IMR-90 (cell line): Measurements from ENCODE around the gene C4orf33. TPM values are rescaled to one million over a fixed set of nuclear protein-coding genes. Genes with fewer than 3 reads are reported as not detected.

Experiments used
- ATAC-seq: fragments of 200-7000 bp; cut with Tn5 transposase; 2 replicates; pipeline ENCODE4 v1.9.1; 2020; ENCODE audit warnings: low read depth, mild to moderate bottlenecking, moderate library complexity
- BruUV-seq: library from RNA; stranded (reverse); fragments of 400-500 nt; replicated peaks from 2 replicates; lab custom pipeline; 2021; lab: Mats Ljungman, UMichigan
- CTCF ChIA-PET: fragments of 300-600 bp; formaldehyde crosslinking; extraction: SDS; loops from one replicate; lab custom pipeline; 2021; ENCODE audit warnings: antibody characterized with exemption; lab: Yijun Ruan, JAX
- POLR2A ChIA-PET: fragments of 300-600 bp; sonication (Branson Sonifier 250); formaldehyde crosslinking; loops from one replicate; lab custom pipeline; 2022; ENCODE audit warnings: antibody characterized with exemption; ENCODE audit not compliant: unreplicated experiment; lab: Charles Lee
- DNase-seq: peaks from one replicate; pipeline ENCODE4 v3.0.0; 2013
- H2AFZ ChIP-seq: replicated peaks from 2 replicates; pipeline ENCODE3; 2013; ENCODE audit warnings: low read length, mild to moderate bottlenecking; ENCODE audit not compliant: poor library complexity
- H2AK5ac ChIP-seq: 2 replicates; pipeline ENCODE4 v1.6.1; 2013; ENCODE audit warnings: low read depth, low read length, inconsistent platforms
- H2AK9ac ChIP-seq: replicated peaks from 2 replicates; pipeline ENCODE3; 2013; ENCODE audit warnings: mild to moderate bottlenecking, low read depth, low read length, moderate library complexity; ENCODE audit not compliant: poor library complexity
- H2BK120ac ChIP-seq: 2 replicates; pipeline ENCODE4 v1.6.1; 2013; ENCODE audit warnings: low read depth, low read length, inconsistent platforms
- H2BK15ac ChIP-seq: 3 replicates; pipeline ENCODE4 v1.6.1; 2013; ENCODE audit warnings: low read depth, low read length, inconsistent platforms
- H2BK20ac ChIP-seq: 2 replicates; pipeline ENCODE4 v1.6.1; 2013; ENCODE audit warnings: low read depth, mild to moderate bottlenecking, inconsistent platforms, low read length, moderate library complexity
- H2BK5ac ChIP-seq: 2 replicates; pipeline ENCODE4 v1.6.1; 2013; ENCODE audit warnings: mild to moderate bottlenecking, low read depth, low read length, inconsistent platforms; ENCODE audit not compliant: poor library complexity, severe bottlenecking
- H3K14ac ChIP-seq: replicated peaks from 2 replicates; pipeline ENCODE4 v1.6.1; 2013; ENCODE audit warnings: low read depth, low read length, inconsistent platforms
- H3K18ac ChIP-seq: 2 replicates; pipeline ENCODE4 v1.6.1; 2013; ENCODE audit warnings: low read depth, low read length, control low read depth
- H3K23ac ChIP-seq: 2 replicates; pipeline ENCODE4 v1.6.1; 2013; ENCODE audit warnings: low read depth, low read length, inconsistent platforms
- H3K27ac ChIP-seq: 2 replicates; pipeline ENCODE4 v1.5.1; 2013; ENCODE audit warnings: mild to moderate bottlenecking, control low read depth, low read length; ENCODE audit not compliant: insufficient read depth
- H3K27me3 ChIP-seq: 2 replicates; pipeline ENCODE4 v1.6.1; 2013; ENCODE audit warnings: low read length; ENCODE audit not compliant: control insufficient read depth, insufficient read depth
- H3K36me3 ChIP-seq: 2 replicates; pipeline ENCODE4 v1.6.1; 2013; ENCODE audit warnings: low read length, mixed read lengths; ENCODE audit not compliant: control insufficient read depth, insufficient read depth
- H3K4ac ChIP-seq: 2 replicates; pipeline ENCODE4 v1.6.1; 2013; ENCODE audit warnings: low read depth, low read length, inconsistent platforms
- H3K4me1 ChIP-seq: 2 replicates; pipeline ENCODE4 v1.6.1; 2013; ENCODE audit warnings: low read length, mixed read lengths; ENCODE audit not compliant: control insufficient read depth, insufficient read depth
- H3K4me2 ChIP-seq: 2 replicates; pipeline ENCODE4 v1.6.1; 2013; ENCODE audit warnings: low read depth, mild to moderate bottlenecking, control low read depth, low read length, moderate library complexity
- H3K4me3 ChIP-seq: 2 replicates; pipeline ENCODE4 v1.5.1; 2013; ENCODE audit warnings: low read depth, mild to moderate bottlenecking, control low read depth, low read length, moderate library complexity; ENCODE audit not compliant: insufficient read depth
- H3K56ac ChIP-seq: 2 replicates; pipeline ENCODE4 v1.6.1; 2013; ENCODE audit warnings: low read length, inconsistent platforms; ENCODE audit not compliant: insufficient read depth; ENCODE audit errors: extremely low read depth
- H3K79me1 ChIP-seq, 2 experiments: 2 replicates each; pipeline ENCODE4 v1.6.1; 2013; ENCODE audit warnings: low read length in 2 of 2, inconsistent platforms in 1 of 2, low read depth in 1 of 2
- H3K9ac ChIP-seq: 2 replicates; pipeline ENCODE4 v1.6.1; 2013; ENCODE audit warnings: low read depth, low read length, control low read depth
- H3K9me1 ChIP-seq: 2 replicates; pipeline ENCODE4 v1.6.1; 2013; ENCODE audit warnings: low read length, inconsistent platforms; ENCODE audit not compliant: insufficient read depth
- H3K9me3 ChIP-seq: 2 replicates; pipeline ENCODE4 v1.6.1; 2013; ENCODE audit warnings: low read length; ENCODE audit not compliant: control insufficient read depth, insufficient read depth
- H4K20me1 ChIP-seq: 2 replicates; pipeline ENCODE4 v1.6.1; 2013; ENCODE audit warnings: low read length, inconsistent platforms; ENCODE audit not compliant: insufficient read depth
- H4K5ac ChIP-seq: 2 replicates; pipeline ENCODE4 v1.6.1; 2013; ENCODE audit warnings: mild to moderate bottlenecking, low read depth, low read length, control low read depth
- H4K8ac ChIP-seq, 2 experiments: 2 replicates each; pipeline ENCODE4 v1.6.1; 2013; ENCODE audit warnings: low read depth in 2 of 2, low read length in 2 of 2, control low read depth in 1 of 2, inconsistent platforms in 1 of 2
- H4K91ac ChIP-seq: 2 replicates; pipeline ENCODE4 v1.6.1; 2013; ENCODE audit warnings: low read depth, low read length, inconsistent platforms; ENCODE audit not compliant: insufficient read depth
- BHLHE40 ChIP-seq: fragments of 150-350 bp; IDR thresholded peaks from 2 replicates; pipeline ENCODE4 v1.6.1; 2016; ENCODE audit warnings: mild to moderate bottlenecking, low read depth, low read length
- CEBPB ChIP-seq: IDR thresholded peaks from 2 replicates; pipeline ENCODE4 v1.6.1; 2012; ENCODE audit warnings: low read depth, low read length, improper control_type of control experiment
- CHD1 ChIP-seq: IDR thresholded peaks from 2 replicates; pipeline ENCODE4 v1.6.1; 2012; ENCODE audit warnings: low read depth, low read length, improper control_type of control experiment
- FOS ChIP-seq: fragments of 150-350 bp; IDR thresholded peaks from 2 replicates; pipeline ENCODE4 v1.6.1; 2016; ENCODE audit warnings: low read depth, low read length
- MAFK ChIP-seq: IDR thresholded peaks from 2 replicates; pipeline ENCODE4 v1.6.1; 2012; ENCODE audit warnings: low read depth, low read length, improper control_type of control experiment
- MAZ ChIP-seq: IDR thresholded peaks from 2 replicates; pipeline ENCODE4 v1.6.1; 2012; ENCODE audit warnings: low read depth, mild to moderate bottlenecking, low read length, improper control_type of control experiment, moderate library complexity, borderline replicate concordance
- MXI1 ChIP-seq: IDR thresholded peaks from 2 replicates; pipeline ENCODE4 v1.6.1; 2012; ENCODE audit warnings: low read depth, mild to moderate bottlenecking, low read length, moderate library complexity, borderline replicate concordance
- NFE2L2 ChIP-seq: fragments of 150-350 bp; IDR thresholded peaks from 2 replicates; pipeline ENCODE4 v1.6.1; 2016; ENCODE audit warnings: low read depth, mild to moderate bottlenecking, low read length
- POLR2A ChIP-seq: IDR thresholded peaks from 2 replicates; pipeline ENCODE4 v1.6.1; 2012; ENCODE audit warnings: mild to moderate bottlenecking, low read depth, low read length
- RAD21 ChIP-seq: IDR thresholded peaks from 2 replicates; pipeline ENCODE4 v1.6.1; 2012; ENCODE audit warnings: low read length, improper control_type of control experiment
- RCOR1 ChIP-seq: IDR thresholded peaks from 2 replicates; pipeline ENCODE4 v1.6.1; 2012; ENCODE audit warnings: mild to moderate bottlenecking, low read length, improper control_type of control experiment; ENCODE audit not compliant: insufficient replicate concordance
- RFX5 ChIP-seq: IDR thresholded peaks from 2 replicates; pipeline ENCODE4 v1.8.0; 2012; ENCODE audit warnings: low read depth, mild to moderate bottlenecking, low read length, moderate library complexity
- SMC3 ChIP-seq: fragments of 150-350 bp; IDR thresholded peaks from 2 replicates; pipeline ENCODE4 v1.6.1; 2016; ENCODE audit warnings: low read depth, mild to moderate bottlenecking, antibody characterized with exemption, low read length, moderate library complexity
- WGBS, 2 experiments: methylation state at CpG; one replicate each; pipeline versions ENCODE4 v1.1.5 to v1.1.7; 2013; ENCODE audit warnings: missing lambda C conversion rate in 2 of 2; ENCODE audit not compliant: insufficient read length in 1 of 2; ENCODE audit errors: extremely low coverage in 2 of 2; 5-methylcytosine and 5-hydroxymethylcytosine counted together
- dilution Hi-C: fragments of 300-500 bp; cut with HindIII; formaldehyde crosslinking; loops from one replicate; pipeline ENCODE4 v1.14.3; 2018; ENCODE audit warnings: low sequenced_read_pairs; ENCODE audit not compliant: unreplicated experiment
- in situ Hi-C: fragments of 300-500 bp; cut with MboI; formaldehyde crosslinking; loops from 3 replicates; pipeline ENCODE4 v1.14.3; 2019; ENCODE audit warnings: low sequenced_read_pairs, inconsistent platforms, mixed read lengths
- intact Hi-C: fragments of 100-400 bp; cut with micrococcal nuclease; formaldehyde crosslinking; loops from 2 replicates; pipeline ENCODE4 v1.10.0; 2022
- polyA plus RNA-seq, 3 experiments: library from polyadenylated mRNA; depleted of rRNA; stranded (reverse); fragments of >200 nt; gene quantifications; 2 replicates each; pipeline ENCODE4 v1.2.3, GENCODE V29; 2012; ENCODE audit warnings: low replicate concordance in 1 of 3
- total RNA-seq: library from RNA; depleted of rRNA; stranded (reverse); fragments of >200 nt; gene quantifications from 2 replicates; pipeline ENCODE4 v1.2.3, GENCODE V29; 2012
- TF ChIP-seq, protein P1 (sequence below): conservative IDR thresholded peaks from 2 replicates; pipeline ENCODE4 v1.5.1; 2012; ENCODE audit warnings: mild to moderate bottlenecking, low read depth, low read length, improper control_type of control experiment
- TF ChIP-seq, protein P2 (sequence below): fragments of 150-350 bp; IDR thresholded peaks from 2 replicates; pipeline ENCODE4 v1.6.1; 2017; ENCODE audit warnings: mild to moderate bottlenecking, antibody characterized with exemption, low read length, low read depth
- TF ChIP-seq, protein P3 (sequence below): fragments of 150-350 bp; IDR thresholded peaks from 2 replicates; pipeline ENCODE4 v1.6.1; 2016; ENCODE audit warnings: low read depth, mild to moderate bottlenecking, low read length, moderate library complexity, borderline replicate concordance

The C4orf33 gene
- total and polyA plus RNA-seq, 2 of the 4 experiments (the other 2 are of a cell fraction) = 4.7 to 5.3 TPM

DNA sequence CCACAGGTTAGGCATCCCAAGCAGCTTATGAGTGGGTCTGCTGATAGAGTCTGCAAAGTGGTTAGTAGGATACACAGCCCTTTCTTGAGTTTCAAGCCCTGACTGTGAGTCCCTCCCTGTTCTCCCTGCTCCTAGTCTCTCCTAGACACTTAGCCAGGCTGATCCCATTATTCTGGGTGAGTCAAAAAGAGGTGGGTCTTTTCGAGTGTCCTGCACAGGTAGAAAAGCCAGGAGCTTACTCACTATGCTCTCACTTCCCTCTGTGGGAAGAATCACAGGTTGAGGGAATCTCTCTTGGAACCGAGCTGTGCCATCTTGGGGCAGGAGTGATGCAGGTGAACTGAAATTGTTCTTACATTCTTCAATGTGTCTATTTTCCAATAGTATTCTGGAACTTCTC is 32.3 kb upstream of the C4orf33 start:
- Histone ChIP-seq H3K56ac (no peak overlapping the region), H3K36me3 (peaks cover 5% of the 10 kb centered on the region), H2BK15ac (no peak overlapping the region), H4K20me1 (no peaks in the 10 kb centered on the region), H3K4me2 (no peak overlapping the region), H2BK5ac (no peak overlapping the region), H3K79me1 (peaks cover 4 to 6% of the 10 kb centered on the region in 2 experiments; a peak in 3 of 4 replicates), H3K9ac (no peak overlapping the region), H3K27ac (no peak overlapping the region), H3K4me3 (no peak overlapping the region), H3K14ac (no peak overlapping the region), H3K4ac (no peak overlapping the region), H4K91ac (no peak overlapping the region), H3K9me3 (peaks cover 24% of the 10 kb centered on the region), H3K23ac (no peak overlapping the region), H3K4me1 (no peaks in the 10 kb centered on the region), H2AFZ (no peak overlapping the region), H2AK9ac (no peak overlapping the region), H3K9me1 (no peaks in the 10 kb centered on the region), H2AK5ac (no peak overlapping the region), H4K5ac (no peak overlapping the region), H3K18ac (no peak overlapping the region), H3K27me3 (no peaks in the 10 kb centered on the region), H4K8ac (no peak overlapping the region), H2BK120ac (no peak overlapping the region), H2BK20ac (no peak overlapping the region)
- TF ChIP-seq CHD1 (no peak), POLR2A (no peak), CEBPB (no peak), NFE2L2 (no peak), SMC3 (no peak), RAD21 (no peak), RFX5 (no peak), MAFK (no peak), MXI1 (no peak), RCOR1 (no peak), BHLHE40 (no peak), FOS (no peak), MAZ (no peak)
- TF ChIP-seq, protein P1, sequence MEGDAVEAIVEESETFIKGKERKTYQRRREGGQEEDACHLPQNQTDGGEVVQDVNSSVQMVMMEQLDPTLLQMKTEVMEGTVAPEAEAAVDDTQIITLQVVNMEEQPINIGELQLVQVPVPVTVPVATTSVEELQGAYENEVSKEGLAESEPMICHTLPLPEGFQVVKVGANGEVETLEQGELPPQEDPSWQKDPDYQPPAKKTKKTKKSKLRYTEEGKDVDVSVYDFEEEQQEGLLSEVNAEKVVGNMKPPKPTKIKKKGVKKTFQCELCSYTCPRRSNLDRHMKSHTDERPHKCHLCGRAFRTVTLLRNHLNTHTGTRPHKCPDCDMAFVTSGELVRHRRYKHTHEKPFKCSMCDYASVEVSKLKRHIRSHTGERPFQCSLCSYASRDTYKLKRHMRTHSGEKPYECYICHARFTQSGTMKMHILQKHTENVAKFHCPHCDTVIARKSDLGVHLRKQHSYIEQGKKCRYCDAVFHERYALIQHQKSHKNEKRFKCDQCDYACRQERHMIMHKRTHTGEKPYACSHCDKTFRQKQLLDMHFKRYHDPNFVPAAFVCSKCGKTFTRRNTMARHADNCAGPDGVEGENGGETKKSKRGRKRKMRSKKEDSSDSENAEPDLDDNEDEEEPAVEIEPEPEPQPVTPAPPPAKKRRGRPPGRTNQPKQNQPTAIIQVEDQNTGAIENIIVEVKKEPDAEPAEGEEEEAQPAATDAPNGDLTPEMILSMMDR = no peak
- TF ChIP-seq, protein P2, sequence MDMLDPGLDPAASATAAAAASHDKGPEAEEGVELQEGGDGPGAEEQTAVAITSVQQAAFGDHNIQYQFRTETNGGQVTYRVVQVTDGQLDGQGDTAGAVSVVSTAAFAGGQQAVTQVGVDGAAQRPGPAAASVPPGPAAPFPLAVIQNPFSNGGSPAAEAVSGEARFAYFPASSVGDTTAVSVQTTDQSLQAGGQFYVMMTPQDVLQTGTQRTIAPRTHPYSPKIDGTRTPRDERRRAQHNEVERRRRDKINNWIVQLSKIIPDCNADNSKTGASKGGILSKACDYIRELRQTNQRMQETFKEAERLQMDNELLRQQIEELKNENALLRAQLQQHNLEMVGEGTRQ = no peak
- TF ChIP-seq, protein P3, sequence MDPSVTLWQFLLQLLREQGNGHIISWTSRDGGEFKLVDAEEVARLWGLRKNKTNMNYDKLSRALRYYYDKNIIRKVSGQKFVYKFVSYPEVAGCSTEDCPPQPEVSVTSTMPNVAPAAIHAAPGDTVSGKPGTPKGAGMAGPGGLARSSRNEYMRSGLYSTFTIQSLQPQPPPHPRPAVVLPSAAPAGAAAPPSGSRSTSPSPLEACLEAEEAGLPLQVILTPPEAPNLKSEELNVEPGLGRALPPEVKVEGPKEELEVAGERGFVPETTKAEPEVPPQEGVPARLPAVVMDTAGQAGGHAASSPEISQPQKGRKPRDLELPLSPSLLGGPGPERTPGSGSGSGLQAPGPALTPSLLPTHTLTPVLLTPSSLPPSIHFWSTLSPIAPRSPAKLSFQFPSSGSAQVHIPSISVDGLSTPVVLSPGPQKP = no peak
- BruUV-seq = no TSS peak
- in situ Hi-C loops = no loop called here
- ChIA-PET POLR2A (no interaction called here), CTCF (no interaction called here)
- ATAC-seq = no peak
- dilution Hi-C loops = no loop called here
- no peak for DNase-seq
- no CpG with 5 or more reads among the region's 2 CpGs for WGBS, 2 experiments
- intact Hi-C loops = no loop called here
